ENCODE data around the gene OSTN. TPM values are rescaled to one million over a fixed set of nuclear protein-coding genes. Genes with fewer than 3 reads are reported as not detected.
"Not testable (repeated sequence)": the region's sequence is repeated elsewhere in the genome, so short reads cannot be mapped to it uniquely, and the experiment has no call there.

OSTN gene
- total and polyA plus RNA-seq, 3 experiments from 2014 or later, result not detected

DNA sequence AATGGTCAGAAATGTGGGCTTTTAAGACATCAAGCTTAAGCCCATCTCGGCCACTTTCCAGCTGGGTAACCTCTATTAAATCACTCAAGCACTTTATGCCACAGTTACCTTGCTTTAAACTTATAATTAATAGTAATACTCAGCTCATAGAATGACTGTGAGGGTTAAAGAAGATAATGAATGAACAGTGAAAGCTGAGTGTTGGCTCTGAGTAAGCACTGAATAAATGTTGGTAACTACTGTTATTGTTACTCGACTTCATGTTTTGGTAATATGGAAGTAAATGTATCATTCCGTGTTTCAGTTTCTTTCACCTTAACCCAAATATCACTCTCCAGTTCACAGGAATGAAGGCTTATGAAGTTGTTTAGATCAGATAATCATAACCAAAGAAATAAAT is 23.9 kb upstream of the OSTN start:
- no peaks in the 10 kb centered on the region for H3K4me1 ChIP-seq (ENCODE audit: insufficient read depth, low read length)
- no peaks in the 10 kb centered on the region for H3K9me3 ChIP-seq (ENCODE audit: low read length)
- POLR2A ChIA-PET, result no interaction called here
- H3K27me3 Mint-ChIP-seq, result no peaks in the 10 kb centered on the region
- no peak overlapping the region for H3K27ac Mint-ChIP-seq
- no peaks in the 10 kb centered on the region for H3K27me3 ChIP-seq (ENCODE audit: insufficient read depth, low read length, poor library complexity, severe bottlenecking)
- no peaks in the 10 kb centered on the region for H3K36me3 ChIP-seq (ENCODE audit: insufficient read depth, low read length)
- no peaks in the 10 kb centered on the region for H3K4me1 Mint-ChIP-seq
- DNase-seq, result no peak
- H3K27ac ChIP-seq (ENCODE audit: low read depth, low read length), result no peak overlapping the region
- H3K9me3 Mint-ChIP-seq, result peaks cover 4 to 6% (median 4%) of the 10 kb centered on the region in 5 donors
- CTCF ChIA-PET, result no interaction called here
- H3K4me3 Mint-ChIP-seq, result no peak overlapping the region
- H3K36me3 Mint-ChIP-seq, result no peaks in the 10 kb centered on the region
- no peak overlapping the region for H3K4me3 ChIP-seq (ENCODE audit: low read length)

GRCh38 chr3:191176038-191176785 is 22.8 kb upstream of the OSTN start:
- no peak for DNase-seq
- no peaks in the 10 kb centered on the region for H3K27me3 Mint-ChIP-seq
- CTCF ChIA-PET, result no interaction called here
- no peak overlapping the region for H3K4me3 Mint-ChIP-seq
- Histone ChIP-seq H3K27ac (ENCODE audit: low read depth, low read length) (no peak overlapping the region), H3K9me3 (ENCODE audit: low read length) (no peaks in the 10 kb centered on the region), H3K36me3 (ENCODE audit: insufficient read depth, low read length) (no peaks in the 10 kb centered on the region), H3K27me3 (ENCODE audit: insufficient read depth, low read length, poor library complexity, severe bottlenecking) (no peaks in the 10 kb centered on the region), H3K4me1 (ENCODE audit: insufficient read depth, low read length) (no peaks in the 10 kb centered on the region), H3K4me3 (ENCODE audit: low read length) (no peak overlapping the region)
- H3K4me1 Mint-ChIP-seq, result no peaks in the 10 kb centered on the region
- H3K9me3 Mint-ChIP-seq, result peaks cover 4 to 6% (median 4%) of the 10 kb centered on the region in 5 donors
- H3K27ac Mint-ChIP-seq, result no peak overlapping the region
- POLR2A ChIA-PET, result no interaction called here
- H3K36me3 Mint-ChIP-seq, result no peaks in the 10 kb centered on the region

GRCh38 chr3:191185382-191185781 is 13.7 kb upstream of the OSTN start:
- H3K4me1 ChIP-seq (ENCODE audit: insufficient read depth, low read length); H3K36me3 Mint-ChIP-seq; H3K4me3 Mint-ChIP-seq; H3K4me3 ChIP-seq (ENCODE audit: low read length); H3K27me3 Mint-ChIP-seq; H3K27ac ChIP-seq (ENCODE audit: low read depth, low read length); H3K9me3 Mint-ChIP-seq; H3K36me3 ChIP-seq (ENCODE audit: insufficient read depth, low read length); H3K27ac Mint-ChIP-seq; H3K27me3 ChIP-seq (ENCODE audit: insufficient read depth, low read length, poor library complexity, severe bottlenecking); DNase-seq; H3K9me3 ChIP-seq (ENCODE audit: low read length); POLR2A ChIA-PET; H3K4me1 Mint-ChIP-seq; CTCF ChIA-PET: not testable (repeated sequence)

GRCh38 chr3:191188246-191188645 is 10.8 kb upstream of the OSTN start:
- H3K27ac ChIP-seq (ENCODE audit: low read depth, low read length); H3K36me3 Mint-ChIP-seq; H3K9me3 Mint-ChIP-seq; CTCF ChIA-PET; H3K4me1 Mint-ChIP-seq; H3K36me3 ChIP-seq (ENCODE audit: insufficient read depth, low read length); H3K27me3 Mint-ChIP-seq; DNase-seq; H3K4me3 Mint-ChIP-seq; H3K27me3 ChIP-seq (ENCODE audit: insufficient read depth, low read length, poor library complexity, severe bottlenecking); H3K9me3 ChIP-seq (ENCODE audit: low read length); H3K27ac Mint-ChIP-seq; H3K4me1 ChIP-seq (ENCODE audit: insufficient read depth, low read length); POLR2A ChIA-PET; H3K4me3 ChIP-seq (ENCODE audit: low read length): not testable (repeated sequence)

DNA sequence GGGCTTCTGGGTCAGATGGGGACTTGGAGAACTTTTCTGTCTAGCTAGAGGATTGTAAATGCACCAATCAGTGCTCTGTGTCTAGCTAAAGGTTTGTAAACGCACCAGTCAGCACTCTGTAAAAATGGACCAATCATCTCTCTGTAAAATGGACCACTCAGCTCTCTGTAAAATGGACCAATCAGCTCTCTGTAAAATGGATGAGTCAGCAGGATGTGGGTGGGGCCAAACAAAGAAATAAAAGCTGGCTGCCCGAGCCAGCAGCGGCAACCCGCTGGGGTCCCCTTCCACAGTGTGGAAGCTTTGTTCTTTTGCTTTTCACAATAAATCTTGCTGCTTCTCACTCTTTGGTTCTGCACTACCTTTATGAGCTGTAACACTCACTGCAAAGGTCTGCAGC is 6.8 kb upstream of the OSTN start:
- H3K9me3 Mint-ChIP-seq; CTCF ChIA-PET; H3K27ac Mint-ChIP-seq; H3K4me3 ChIP-seq (ENCODE audit: low read length); H3K4me1 Mint-ChIP-seq; H3K36me3 Mint-ChIP-seq; H3K27ac ChIP-seq (ENCODE audit: low read depth, low read length); DNase-seq; H3K36me3 ChIP-seq (ENCODE audit: insufficient read depth, low read length); H3K27me3 Mint-ChIP-seq; H3K9me3 ChIP-seq (ENCODE audit: low read length); H3K27me3 ChIP-seq (ENCODE audit: insufficient read depth, low read length, poor library complexity, severe bottlenecking); H3K4me1 ChIP-seq (ENCODE audit: insufficient read depth, low read length); H3K4me3 Mint-ChIP-seq; POLR2A ChIA-PET: not testable (repeated sequence)

DNA sequence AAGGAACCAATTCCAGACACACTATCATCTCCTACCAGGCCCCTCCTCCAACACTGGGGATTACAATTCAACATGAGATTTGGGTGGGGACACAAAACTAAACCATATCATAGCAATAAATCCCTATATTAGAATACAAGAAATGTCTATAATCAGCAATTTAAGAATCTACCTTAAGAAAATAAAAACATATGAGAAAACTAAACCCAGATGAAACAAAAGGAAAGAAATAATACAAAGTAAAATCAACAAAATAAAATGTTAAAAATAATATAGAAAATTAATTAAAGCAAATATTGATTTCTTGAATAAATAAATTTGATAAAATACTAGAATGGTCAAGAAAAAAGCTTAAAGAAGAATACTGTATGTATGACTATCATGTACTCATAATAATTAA is 6.1 kb upstream of the OSTN start:
- H3K27ac Mint-ChIP-seq, result no peak overlapping the region
- Histone ChIP-seq H3K4me3 (ENCODE audit: low read length) (no peak overlapping the region), H3K9me3 (ENCODE audit: low read length) (no peaks in the 10 kb centered on the region), H3K36me3 (ENCODE audit: insufficient read depth, low read length) (no peaks in the 10 kb centered on the region), H3K4me1 (ENCODE audit: insufficient read depth, low read length) (no peaks in the 10 kb centered on the region), H3K27ac (ENCODE audit: low read depth, low read length) (no peak overlapping the region), H3K27me3 (ENCODE audit: insufficient read depth, low read length, poor library complexity, severe bottlenecking) (no peaks in the 10 kb centered on the region)
- H3K4me3 Mint-ChIP-seq, result no peak overlapping the region
- ChIA-PET POLR2A (no interaction called here), CTCF (no interaction called here)
- no peak for DNase-seq
- no peaks in the 10 kb centered on the region for H3K27me3 Mint-ChIP-seq
- peaks cover 0 to 3% (median 0%) of the 10 kb centered on the region in 5 donors for H3K9me3 Mint-ChIP-seq
- no peaks in the 10 kb centered on the region for H3K36me3 Mint-ChIP-seq
- no peaks in the 10 kb centered on the region for H3K4me1 Mint-ChIP-seq

GRCh38 chr3:191197761-191198306 is 1.2 kb upstream of the OSTN start:
- H3K4me1 Mint-ChIP-seq, result no peaks in the 10 kb centered on the region
- no peak for DNase-seq
- no peaks in the 10 kb centered on the region for H3K36me3 Mint-ChIP-seq
- H3K27me3 ChIP-seq (ENCODE audit: insufficient read depth, low read length, poor library complexity, severe bottlenecking), result no peaks in the 10 kb centered on the region
- no peak overlapping the region for H3K4me3 ChIP-seq (ENCODE audit: low read length)
- H3K36me3 ChIP-seq (ENCODE audit: insufficient read depth, low read length), result no peaks in the 10 kb centered on the region
- no peaks in the 10 kb centered on the region for H3K27me3 Mint-ChIP-seq
- no peak overlapping the region for H3K27ac Mint-ChIP-seq
- H3K9me3 Mint-ChIP-seq, result peaks cover 0 to 3% (median 1%) of the 10 kb centered on the region in 5 donors
- ChIA-PET POLR2A (no interaction called here), CTCF (no interaction called here)
- no peak overlapping the region for H3K4me3 Mint-ChIP-seq
- H3K27ac ChIP-seq (ENCODE audit: low read depth, low read length), result no peak overlapping the region
- no peaks in the 10 kb centered on the region for H3K4me1 ChIP-seq (ENCODE audit: insufficient read depth, low read length)
- no peaks in the 10 kb centered on the region for H3K9me3 ChIP-seq (ENCODE audit: low read length)

- no peaks in the 10 kb centered on the region for H3K9me3 ChIP-seq (ENCODE audit: low read length)
- H3K4me1 Mint-ChIP-seq, result no peaks in the 10 kb centered on the region
These were observed 561 bp upstream of the OSTN start for GRCh38 chr3:191198480-191198879.

More at GRCh38 chr3:191198480-191198879, 561 bp upstream of the OSTN start:
- no peak for DNase-seq
- no peaks in the 10 kb centered on the region for H3K36me3 Mint-ChIP-seq
- no peak overlapping the region for H3K27ac Mint-ChIP-seq
- H3K27me3 ChIP-seq (ENCODE audit: insufficient read depth, low read length, poor library complexity, severe bottlenecking), result no peaks in the 10 kb centered on the region
- no peak overlapping the region for H3K4me3 Mint-ChIP-seq
- no peak overlapping the region for H3K4me3 ChIP-seq (ENCODE audit: low read length)
- H3K27ac ChIP-seq (ENCODE audit: low read depth, low read length), result no peak overlapping the region
- no peaks in the 10 kb centered on the region for H3K27me3 Mint-ChIP-seq
- ChIA-PET CTCF (no interaction called here), POLR2A (no interaction called here)
- peaks cover 0 to 3% (median 1%) of the 10 kb centered on the region in 5 donors for H3K9me3 Mint-ChIP-seq
- H3K4me1 ChIP-seq (ENCODE audit: insufficient read depth, low read length), result no peaks in the 10 kb centered on the region
- H3K36me3 ChIP-seq (ENCODE audit: insufficient read depth, low read length), result no peaks in the 10 kb centered on the region

Data from CD8-positive, alpha-beta memory T cell (primary cell).